SU-DHL-6 (cell line): Measurements from ENCODE around the gene TCF7L1.

Experiments
- EZH2phosphoT487 ChIP-seq: fragments of 200-600 bp; sonication (generic), shearing (Covaris generic); conservative IDR thresholded peaks from 2 replicates; pipeline ENCODE4 v1.6.1; 2018; ENCODE audit warnings: mild to moderate bottlenecking, antibody characterized with exemption, low read length, moderate library complexity, mixed read lengths
- TF ChIP-seq, protein P1 (sequence below): fragments of 200-600 bp; sonication (generic); IDR thresholded peaks from one replicate; pipeline ENCODE4 v1.5.1; 2017; ENCODE audit warnings: antibody characterized with exemption, mild to moderate bottlenecking, low read length, moderate library complexity; ENCODE audit not compliant: insufficient read depth, poor library complexity, severe bottlenecking

DNA sequence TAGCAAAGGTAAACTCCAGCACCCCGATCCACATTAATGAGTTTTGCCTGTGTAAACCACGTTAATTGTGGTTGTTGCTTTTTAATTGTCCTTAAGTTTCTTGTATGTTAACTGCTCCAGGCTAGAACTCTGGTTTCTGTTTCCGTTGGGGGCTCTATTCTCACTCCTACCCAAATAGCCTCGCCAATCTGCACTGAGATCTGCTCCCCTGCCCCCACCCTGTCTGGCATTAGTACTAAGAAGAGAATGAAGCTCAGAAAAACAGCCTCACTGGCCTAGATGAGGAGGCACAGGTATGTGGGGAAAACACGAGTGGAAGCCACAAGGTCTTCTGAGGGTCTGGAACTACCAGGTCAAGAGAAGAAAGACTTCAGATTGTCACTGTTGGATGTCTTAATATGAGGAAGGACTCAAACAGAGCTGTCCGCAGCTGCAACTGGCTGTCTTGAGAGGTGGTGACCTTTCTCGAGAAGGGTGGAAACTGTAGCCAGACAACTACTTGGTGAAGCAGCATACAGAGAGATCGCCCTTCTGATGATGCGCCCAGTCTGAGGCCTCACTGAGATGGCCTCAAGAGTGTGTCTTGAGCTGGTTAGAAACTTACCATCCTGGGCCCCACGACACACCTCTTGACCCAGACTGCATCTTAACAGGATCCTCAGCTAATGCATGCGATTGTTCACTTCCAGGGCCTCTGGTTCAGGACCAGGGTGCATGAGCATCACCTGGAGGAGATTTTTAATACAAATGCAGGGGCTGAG is 121.5 kb downstream of the TCF7L1 start:
- TF ChIP-seq, protein P1, sequence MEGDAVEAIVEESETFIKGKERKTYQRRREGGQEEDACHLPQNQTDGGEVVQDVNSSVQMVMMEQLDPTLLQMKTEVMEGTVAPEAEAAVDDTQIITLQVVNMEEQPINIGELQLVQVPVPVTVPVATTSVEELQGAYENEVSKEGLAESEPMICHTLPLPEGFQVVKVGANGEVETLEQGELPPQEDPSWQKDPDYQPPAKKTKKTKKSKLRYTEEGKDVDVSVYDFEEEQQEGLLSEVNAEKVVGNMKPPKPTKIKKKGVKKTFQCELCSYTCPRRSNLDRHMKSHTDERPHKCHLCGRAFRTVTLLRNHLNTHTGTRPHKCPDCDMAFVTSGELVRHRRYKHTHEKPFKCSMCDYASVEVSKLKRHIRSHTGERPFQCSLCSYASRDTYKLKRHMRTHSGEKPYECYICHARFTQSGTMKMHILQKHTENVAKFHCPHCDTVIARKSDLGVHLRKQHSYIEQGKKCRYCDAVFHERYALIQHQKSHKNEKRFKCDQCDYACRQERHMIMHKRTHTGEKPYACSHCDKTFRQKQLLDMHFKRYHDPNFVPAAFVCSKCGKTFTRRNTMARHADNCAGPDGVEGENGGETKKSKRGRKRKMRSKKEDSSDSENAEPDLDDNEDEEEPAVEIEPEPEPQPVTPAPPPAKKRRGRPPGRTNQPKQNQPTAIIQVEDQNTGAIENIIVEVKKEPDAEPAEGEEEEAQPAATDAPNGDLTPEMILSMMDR: no peak
- TF ChIP-seq EZH2phosphoT487: no peak
